Raji (cell line): ENCODE measurements around the gene GGNBP2.
A peak's percentile ranks its signal among the peaks of the same experiment; 100 is the strongest.

ENCODE experiments used
- POLR2A ChIP-seq: IDR thresholded peaks from 2 replicates; pipeline ENCODE4 v1.6.1; 2011; ENCODE audit warnings: low read depth, low read length, control low read depth; ENCODE audit not compliant: insufficient read depth

The GGNBP2 gene

DNA sequence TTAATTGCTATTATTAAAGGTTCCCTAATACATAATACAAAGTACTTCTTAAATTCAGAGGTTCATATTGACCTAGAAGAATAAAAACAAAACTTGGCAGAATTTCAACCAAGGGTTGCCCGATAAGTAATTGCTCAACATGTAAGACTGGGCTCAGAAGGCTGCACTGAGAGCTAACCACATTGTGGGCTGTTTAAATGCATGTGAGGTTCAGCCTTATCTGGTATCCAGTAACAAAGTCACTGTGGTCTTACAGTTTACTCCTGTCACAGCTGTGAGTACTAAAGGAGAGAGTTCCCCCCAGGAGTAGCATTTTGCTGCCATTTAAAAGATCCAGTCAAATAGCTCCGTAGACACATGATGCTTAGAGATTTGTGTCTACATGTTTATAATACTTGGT is 45.4 kb downstream of the GGNBP2 start:
- no peak for TF ChIP-seq POLR2A

GRCh38 chr17:36591434-36592315 is 47.0 kb downstream of the GGNBP2 start, which contains the start of gene DHRS11:
Gene DHRS11 (plus strand): TSS chr17:36591879. CDS start chr17:36592010, 131 bp downstream.
- TF ChIP-seq POLR2A, result peak; percentile 55

DNA sequence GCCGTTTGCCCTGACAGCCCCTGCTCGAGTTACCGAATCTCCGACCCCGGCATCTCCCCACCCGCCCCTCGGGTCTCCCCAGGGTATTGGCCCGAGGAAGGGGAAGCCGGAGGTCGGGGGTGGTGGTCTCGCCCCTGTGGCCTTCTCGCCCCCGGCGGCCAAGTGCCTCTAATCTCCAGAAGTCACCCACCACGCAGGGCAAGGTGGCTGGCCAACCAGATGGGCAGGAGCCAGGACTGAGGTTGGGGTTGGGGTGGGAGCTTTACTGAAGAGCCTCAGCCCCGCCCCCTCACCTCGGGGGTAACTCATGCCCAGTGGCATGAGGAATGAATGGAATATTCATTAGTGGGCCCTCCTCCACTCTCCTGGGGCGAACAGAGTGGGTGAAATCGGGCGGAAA is 47.6 kb downstream of the GGNBP2 start:
- no peak for TF ChIP-seq POLR2A

DNA sequence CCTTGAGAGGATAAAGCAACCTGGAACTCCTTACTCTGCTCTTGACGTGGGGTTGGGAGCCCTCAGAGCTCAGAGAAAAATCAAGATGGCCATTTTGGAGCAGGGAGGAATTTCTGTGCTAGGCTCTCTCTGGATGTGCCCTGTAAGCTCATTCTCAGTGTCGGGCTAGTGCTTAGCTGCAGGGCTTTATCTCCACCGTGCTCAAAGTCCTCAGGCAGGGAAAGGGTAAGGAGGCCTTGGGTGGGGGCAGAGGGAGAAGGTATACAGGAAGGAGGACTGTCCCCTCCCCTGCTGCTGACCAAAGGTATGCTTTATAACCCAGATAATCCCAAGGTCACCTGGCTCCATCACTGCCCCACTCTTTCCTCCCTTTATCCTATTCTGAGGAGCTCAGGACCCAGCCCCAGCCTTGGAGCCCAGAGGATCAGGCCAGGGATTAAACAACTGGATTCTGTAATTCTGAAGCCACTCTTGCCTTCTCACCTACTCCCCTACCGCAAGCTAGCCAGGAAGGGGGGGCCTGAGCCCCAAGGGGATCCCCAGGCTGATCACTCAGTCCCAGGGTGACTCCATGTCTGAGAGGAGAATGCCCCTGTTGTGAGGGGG is 48.1 kb downstream of the GGNBP2 start:
- no peak for TF ChIP-seq POLR2A

DNA sequence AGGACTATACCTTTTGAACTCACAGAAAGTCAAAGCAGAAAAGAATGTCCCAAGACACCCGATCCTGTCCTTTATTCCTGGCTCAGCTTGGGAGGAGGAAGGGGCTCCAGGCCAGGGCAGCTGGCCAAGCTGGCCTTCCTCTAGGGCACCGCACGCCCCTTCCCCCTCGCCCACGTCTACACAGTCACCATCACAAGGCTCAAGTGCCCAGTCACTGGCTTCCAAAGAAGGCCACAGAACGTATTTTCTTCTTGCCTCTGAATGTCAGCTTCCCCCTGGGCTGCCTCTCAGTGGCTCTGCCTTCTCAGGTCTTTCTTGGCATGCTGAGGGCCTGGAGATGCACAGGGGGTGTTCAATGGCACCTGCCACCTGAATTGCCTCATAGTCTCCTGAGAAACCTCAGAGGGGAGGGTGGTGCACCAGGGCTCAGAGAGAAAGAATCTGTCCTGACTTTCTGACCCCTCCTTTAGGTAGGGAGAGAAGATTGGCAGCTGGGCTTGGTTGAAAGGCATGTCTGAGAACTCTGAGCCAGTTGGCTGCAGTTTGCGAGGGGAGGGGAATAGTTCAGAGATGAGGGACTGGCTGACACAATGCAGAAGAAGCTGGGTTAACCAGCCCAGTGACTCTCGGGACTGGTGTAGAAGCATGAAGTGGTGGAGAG is 49.1 kb downstream of the GGNBP2 start:
- TF ChIP-seq POLR2A, result no peak

DNA sequence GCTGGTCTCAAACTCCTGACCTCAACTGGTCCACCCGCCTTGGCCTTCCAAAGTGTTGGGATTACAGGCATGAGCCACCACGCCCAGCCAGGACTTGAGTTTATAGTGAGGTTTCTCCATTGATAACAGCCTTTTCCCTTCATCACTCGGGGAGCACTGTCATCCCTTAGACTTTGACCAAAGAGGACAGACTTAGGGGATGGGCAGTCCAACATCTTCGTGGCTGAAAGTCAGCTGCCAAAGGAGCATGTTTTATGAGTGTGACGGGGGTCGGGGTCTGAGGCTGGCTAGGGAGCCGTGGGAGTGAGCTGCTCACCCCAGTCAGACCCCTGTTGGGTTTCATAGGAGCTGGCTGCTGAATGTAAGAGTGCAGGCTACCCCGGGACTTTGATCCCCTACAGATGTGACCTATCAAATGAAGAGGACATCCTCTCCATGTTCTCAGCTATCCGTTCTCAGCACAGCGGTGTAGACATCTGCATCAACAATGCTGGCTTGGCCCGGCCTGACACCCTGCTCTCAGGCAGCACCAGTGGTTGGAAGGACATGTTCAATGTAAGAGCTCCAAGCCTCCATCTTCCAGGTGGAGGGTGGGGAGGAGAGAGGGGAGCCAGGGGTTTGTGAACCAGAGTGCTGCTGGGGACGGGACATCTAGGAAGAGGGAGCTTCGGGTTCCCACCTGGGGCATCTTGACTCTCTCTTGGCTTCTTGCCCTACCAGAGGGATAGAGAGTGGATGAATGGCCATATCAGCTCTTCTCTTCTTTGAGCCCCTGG is 50.1 kb downstream of the GGNBP2 start:
- TF ChIP-seq POLR2A, result no peak

DNA sequence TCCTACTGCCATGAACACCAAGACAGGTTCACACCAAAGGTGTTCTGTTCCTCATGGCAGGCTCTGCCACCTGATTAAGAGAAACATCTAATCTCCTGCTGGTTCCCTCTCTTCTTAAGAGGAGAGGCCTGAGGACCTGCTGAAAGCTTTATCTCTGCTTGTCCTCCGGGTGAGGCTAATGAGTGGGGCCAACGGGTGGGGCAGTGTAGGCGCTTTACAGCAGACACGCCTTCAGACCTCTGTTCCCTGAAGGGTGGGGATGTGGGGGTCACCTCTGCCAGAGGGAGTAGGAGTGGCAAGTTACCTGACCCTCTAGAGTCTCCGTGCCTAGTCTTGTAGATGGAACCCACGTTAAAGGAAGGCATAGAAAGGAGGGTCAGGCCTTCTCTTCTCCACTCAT is 52.5 kb downstream of the GGNBP2 start:
- no peak for TF ChIP-seq POLR2A

GRCh38 chr17:36597866-36598777 is 53.4 kb downstream of the GGNBP2 start:
- no peak for TF ChIP-seq POLR2A

DNA sequence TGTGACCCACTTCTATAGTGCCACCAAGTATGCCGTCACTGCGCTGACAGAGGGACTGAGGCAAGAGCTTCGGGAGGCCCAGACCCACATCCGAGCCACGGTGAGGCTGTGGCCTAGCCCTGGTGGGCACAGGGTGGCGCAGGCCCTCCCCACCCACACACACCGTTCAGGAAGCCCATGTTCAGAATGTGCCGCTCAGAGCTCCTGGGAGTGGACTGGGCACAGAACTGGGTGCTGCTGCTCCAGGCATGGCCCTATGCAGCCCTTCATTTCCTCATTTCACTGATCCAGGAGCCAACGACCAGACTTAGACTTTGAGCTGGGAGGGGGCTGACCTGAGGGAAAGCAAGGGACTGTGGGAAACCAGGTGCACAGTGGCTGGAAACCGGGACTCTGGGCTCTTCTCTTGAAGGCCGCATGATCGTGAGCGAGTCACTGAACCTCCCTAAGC is 54.3 kb downstream of the GGNBP2 start:
- no peak for TF ChIP-seq POLR2A

- no peak for TF ChIP-seq POLR2A
Measured at GRCh38 chr17:36599546-36600250, 55.0 kb downstream of the GGNBP2 start.

DNA sequence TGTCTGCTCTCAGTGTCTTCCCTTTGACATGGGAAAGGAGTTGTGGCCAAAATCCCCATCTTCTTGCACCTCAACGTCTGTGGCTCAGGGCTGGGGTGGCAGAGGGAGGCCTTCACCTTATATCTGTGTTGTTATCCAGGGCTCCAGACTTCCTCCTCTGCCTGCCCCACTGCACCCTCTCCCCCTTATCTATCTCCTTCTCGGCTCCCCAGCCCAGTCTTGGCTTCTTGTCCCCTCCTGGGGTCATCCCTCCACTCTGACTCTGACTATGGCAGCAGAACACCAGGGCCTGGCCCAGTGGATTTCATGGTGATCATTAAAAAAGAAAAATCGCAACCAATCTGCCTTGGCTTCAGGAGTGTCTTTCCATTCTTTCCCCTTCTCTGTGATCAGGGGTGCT is 55.7 kb downstream of the GGNBP2 start:
- no peak for TF ChIP-seq POLR2A

GRCh38 chr17:36600936-36601302 is 56.2 kb downstream of the GGNBP2 start:
- TF ChIP-seq POLR2A, result no peak

DNA sequence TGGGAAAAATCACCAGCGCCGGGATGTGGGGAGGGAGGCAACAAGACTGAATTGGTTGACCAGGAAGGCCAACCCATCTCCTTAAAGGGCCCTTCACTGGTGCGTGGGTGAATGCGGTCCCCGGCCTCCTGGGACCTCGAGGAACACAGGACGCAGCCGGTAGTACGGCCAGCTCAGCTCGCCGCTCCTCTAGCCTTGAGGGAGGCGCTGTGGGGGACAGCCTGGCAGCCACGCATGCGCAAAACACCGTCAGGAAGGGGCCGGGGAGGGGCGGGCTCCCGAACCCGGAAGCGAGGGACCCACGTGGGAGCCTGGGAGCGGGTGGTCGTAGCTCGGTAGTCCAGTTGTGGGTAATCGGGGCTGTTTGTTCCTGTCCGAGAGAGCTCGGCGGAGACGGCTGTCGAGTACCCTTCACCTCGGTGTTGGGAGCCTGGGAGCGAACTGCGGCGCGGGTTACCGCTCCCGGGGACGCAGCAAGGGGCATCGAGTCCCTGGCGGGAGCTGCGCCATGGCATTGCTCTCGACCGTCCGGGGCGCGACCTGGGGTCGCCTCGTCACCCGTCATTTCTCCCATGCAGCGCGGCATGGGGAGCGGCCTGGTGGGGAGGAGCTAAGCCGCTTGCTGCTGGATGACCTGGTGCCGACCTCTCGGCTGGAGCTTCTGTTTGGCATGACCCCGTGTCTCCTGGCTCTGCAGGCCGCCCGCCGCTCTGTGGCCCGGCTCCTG is 56.7 kb downstream of the GGNBP2 start, which contains the start of gene MRM1:
Gene MRM1, plus strand, starts transcription at position 281 of the 727 bp plus-strand sequence. Its CDS starts 228 bp downstream, at position 509.
- TF ChIP-seq POLR2A, result peak; percentile 92
